Calu3 (cell line): ENCODE results near the gene MOB3B. TPM values are rescaled to one million over a fixed set of nuclear protein-coding genes. Genes with fewer than 3 reads are reported as not detected.

Source experiments
- BruUV-seq: library from RNA; stranded (reverse); fragments of 400-500 nt; replicated peaks from 2 replicates; lab custom pipeline; 2021; lab: Mats Ljungman, UMichigan
- CTCF ChIA-PET: fragments of 300-600 bp; sonication (Branson Sonifier 250); formaldehyde crosslinking; loops from one replicate; lab custom pipeline; 2022; ENCODE audit warnings: antibody characterized with exemption; lab: Charles Lee
- DNase-seq: peaks from one replicate; pipeline ENCODE4 v3.0.0; 2022
- H3K27ac Mint-ChIP-seq: one replicate; pipeline ENCODE4 v1.8.0; 2022; ENCODE audit warnings: mixed read lengths; ENCODE audit not compliant: unreplicated experiment
- H3K27me3 Mint-ChIP-seq: one replicate; pipeline ENCODE4 v1.8.0; 2022; ENCODE audit warnings: mixed read lengths; ENCODE audit not compliant: unreplicated experiment
- H3K36me3 Mint-ChIP-seq: one replicate; pipeline ENCODE4 v1.8.0; 2022; ENCODE audit warnings: mild to moderate bottlenecking, moderate library complexity, mixed read lengths; ENCODE audit not compliant: insufficient read depth, unreplicated experiment
- H3K4me1 Mint-ChIP-seq: one replicate; pipeline ENCODE4 v1.8.0; 2022; ENCODE audit warnings: mild to moderate bottlenecking, low read depth, mixed read lengths; ENCODE audit not compliant: unreplicated experiment
- H3K4me3 Mint-ChIP-seq: one replicate; pipeline ENCODE4 v1.8.0; 2022; ENCODE audit warnings: mild to moderate bottlenecking, low read depth, moderate library complexity, mixed read lengths; ENCODE audit not compliant: unreplicated experiment
- H3K9me3 Mint-ChIP-seq: one replicate; pipeline ENCODE4 v1.8.0; 2022; ENCODE audit warnings: low read depth, mixed read lengths; ENCODE audit not compliant: unreplicated experiment
- intact Hi-C: fragments of 100-400 bp; cut with micrococcal nuclease; formaldehyde crosslinking; loops from one replicate; pipeline ENCODE4 v1.10.0; 2022; ENCODE audit not compliant: unreplicated experiment
- total RNA-seq: library from RNA; stranded (reverse); gene quantifications from 2 replicates; pipeline ENCODE4 v1.2.3, GENCODE V29; 2022
- TF ChIP-seq, protein P1 (sequence below): fragments of 200-600 bp; IDR thresholded peaks from one replicate; pipeline ENCODE4 v1.8.0; 2022; ENCODE audit warnings: antibody characterized with exemption; ENCODE audit not compliant: unreplicated experiment

Gene MOB3B
- total RNA-seq, 1 experiment from 2014 or later: 7.6 TPM

GRCh38 chr9:27566118-27566517, 36.5 kb upstream of the MOB3B start:
- Mint-ChIP-seq H3K27ac (no peak overlapping the region), H3K9me3 (no peaks in the 10 kb centered on the region), H3K4me1 (peaks cover 9% of the 10 kb centered on the region), H3K36me3 (peaks cover 5% of the 10 kb centered on the region), H3K27me3 (no peaks in the 10 kb centered on the region), H3K4me3 (no peak overlapping the region)
- no TSS peak for BruUV-seq
- TF ChIP-seq, protein P1, sequence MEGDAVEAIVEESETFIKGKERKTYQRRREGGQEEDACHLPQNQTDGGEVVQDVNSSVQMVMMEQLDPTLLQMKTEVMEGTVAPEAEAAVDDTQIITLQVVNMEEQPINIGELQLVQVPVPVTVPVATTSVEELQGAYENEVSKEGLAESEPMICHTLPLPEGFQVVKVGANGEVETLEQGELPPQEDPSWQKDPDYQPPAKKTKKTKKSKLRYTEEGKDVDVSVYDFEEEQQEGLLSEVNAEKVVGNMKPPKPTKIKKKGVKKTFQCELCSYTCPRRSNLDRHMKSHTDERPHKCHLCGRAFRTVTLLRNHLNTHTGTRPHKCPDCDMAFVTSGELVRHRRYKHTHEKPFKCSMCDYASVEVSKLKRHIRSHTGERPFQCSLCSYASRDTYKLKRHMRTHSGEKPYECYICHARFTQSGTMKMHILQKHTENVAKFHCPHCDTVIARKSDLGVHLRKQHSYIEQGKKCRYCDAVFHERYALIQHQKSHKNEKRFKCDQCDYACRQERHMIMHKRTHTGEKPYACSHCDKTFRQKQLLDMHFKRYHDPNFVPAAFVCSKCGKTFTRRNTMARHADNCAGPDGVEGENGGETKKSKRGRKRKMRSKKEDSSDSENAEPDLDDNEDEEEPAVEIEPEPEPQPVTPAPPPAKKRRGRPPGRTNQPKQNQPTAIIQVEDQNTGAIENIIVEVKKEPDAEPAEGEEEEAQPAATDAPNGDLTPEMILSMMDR: no peak
- intact Hi-C loops: loop anchor here (10.0 kb wide), 1 partner anchor 139 kb away; no protein-coding TSS in a partner anchor
- CTCF ChIA-PET: no interaction called here
- DNase-seq: no peak

DNA sequence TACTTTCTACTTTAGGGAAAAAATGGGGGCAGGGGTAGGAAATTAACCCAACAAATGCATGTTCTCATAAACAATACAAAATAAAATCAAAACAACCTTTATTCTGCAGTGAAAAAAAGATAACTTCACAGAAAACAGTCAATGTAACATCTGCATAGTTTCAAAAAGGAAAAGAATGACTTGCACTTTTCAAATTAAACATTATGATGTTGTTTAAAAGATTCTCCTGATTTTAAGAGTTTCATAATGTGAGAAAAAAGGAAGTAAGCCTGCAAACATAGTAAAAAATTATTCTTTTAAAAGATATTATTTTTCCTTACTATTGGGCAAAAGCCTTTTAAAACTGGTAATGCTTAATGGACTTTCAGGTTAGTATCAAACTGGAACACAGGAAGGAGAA, 36.1 kb upstream of the MOB3B start:
- Mint-ChIP-seq H3K27ac (no peak overlapping the region), H3K9me3 (no peaks in the 10 kb centered on the region), H3K4me3 (no peak overlapping the region), H3K4me1 (peaks cover 9% of the 10 kb centered on the region), H3K36me3 (peaks cover 5% of the 10 kb centered on the region), H3K27me3 (no peaks in the 10 kb centered on the region)
- DNase-seq: no peak
- BruUV-seq: no TSS peak
- TF ChIP-seq, protein P1: no peak
- intact Hi-C loops: loop anchor here (10.0 kb wide), 1 partner anchor 139 kb away; no protein-coding TSS in a partner anchor
- CTCF ChIA-PET: no interaction called here

GRCh38 chr9:27564670-27565069, 35.1 kb upstream of the MOB3B start:
- peaks cover 9% of the 10 kb centered on the region for H3K4me1 Mint-ChIP-seq
- no TSS peak for BruUV-seq
- DNase-seq: no peak
- H3K4me3 Mint-ChIP-seq: no peak overlapping the region
- CTCF ChIA-PET: no interaction called here
- TF ChIP-seq, protein P1: no peak
- H3K36me3 Mint-ChIP-seq: peaks cover 5% of the 10 kb centered on the region
- H3K9me3 Mint-ChIP-seq: no peaks in the 10 kb centered on the region
- H3K27me3 Mint-ChIP-seq: no peaks in the 10 kb centered on the region
- H3K27ac Mint-ChIP-seq: no peak overlapping the region
- intact Hi-C loops: loop anchor here (10.0 kb wide), 1 partner anchor 140 kb away; no protein-coding TSS in a partner anchor

- Mint-ChIP-seq H3K9me3 (no peaks in the 10 kb centered on the region), H3K27me3 (no peaks in the 10 kb centered on the region), H3K27ac (no peak overlapping the region), H3K4me1 (peaks cover 9% of the 10 kb centered on the region), H3K4me3 (no peak overlapping the region), H3K36me3 (peaks cover 5% of the 10 kb centered on the region)
- TF ChIP-seq, protein P1: no peak
- intact Hi-C loops: loop anchor here (10.0 kb wide), 1 partner anchor 141 kb away; no protein-coding TSS in a partner anchor
- CTCF ChIA-PET: no interaction called here
- DNase-seq: no peak
- no TSS peak for BruUV-seq
These were observed 34.3 kb upstream of the MOB3B start for GRCh38 chr9:27563738-27564430.
